IMR-90 (cell line): ENCODE measurements around the gene DNAI2. TPM values are rescaled to one million over a fixed set of nuclear protein-coding genes. Genes with fewer than 3 reads are reported as not detected.

Source experiments
- ATAC-seq: fragments of 200-7000 bp; cut with Tn5 transposase; 2 replicates; pipeline ENCODE4 v1.9.1; 2020; ENCODE audit warnings: low read depth, mild to moderate bottlenecking, moderate library complexity
- BruUV-seq: library from RNA; stranded (reverse); fragments of 400-500 nt; replicated peaks from 2 replicates; lab custom pipeline; 2021; lab: Mats Ljungman, UMichigan
- CTCF ChIA-PET: fragments of 300-600 bp; formaldehyde crosslinking; extraction: SDS; loops from one replicate; lab custom pipeline; 2021; ENCODE audit warnings: antibody characterized with exemption; lab: Yijun Ruan, JAX
- POLR2A ChIA-PET: fragments of 300-600 bp; sonication (Branson Sonifier 250); formaldehyde crosslinking; loops from one replicate; lab custom pipeline; 2022; ENCODE audit warnings: antibody characterized with exemption; ENCODE audit not compliant: unreplicated experiment; lab: Charles Lee
- DNase-seq: peaks from one replicate; pipeline ENCODE4 v3.0.0; 2013
- H2AFZ ChIP-seq: replicated peaks from 2 replicates; pipeline ENCODE3; 2013; ENCODE audit warnings: low read length, mild to moderate bottlenecking; ENCODE audit not compliant: poor library complexity
- H2AK5ac ChIP-seq: 2 replicates; pipeline ENCODE4 v1.6.1; 2013; ENCODE audit warnings: low read depth, low read length, inconsistent platforms
- H2AK9ac ChIP-seq: replicated peaks from 2 replicates; pipeline ENCODE3; 2013; ENCODE audit warnings: mild to moderate bottlenecking, low read depth, low read length, moderate library complexity; ENCODE audit not compliant: poor library complexity
- H2BK120ac ChIP-seq: 2 replicates; pipeline ENCODE4 v1.6.1; 2013; ENCODE audit warnings: low read depth, low read length, inconsistent platforms
- H2BK15ac ChIP-seq: 3 replicates; pipeline ENCODE4 v1.6.1; 2013; ENCODE audit warnings: low read depth, low read length, inconsistent platforms
- H2BK20ac ChIP-seq: 2 replicates; pipeline ENCODE4 v1.6.1; 2013; ENCODE audit warnings: low read depth, mild to moderate bottlenecking, inconsistent platforms, low read length, moderate library complexity
- H2BK5ac ChIP-seq: 2 replicates; pipeline ENCODE4 v1.6.1; 2013; ENCODE audit warnings: mild to moderate bottlenecking, low read depth, low read length, inconsistent platforms; ENCODE audit not compliant: poor library complexity, severe bottlenecking
- H3K14ac ChIP-seq: replicated peaks from 2 replicates; pipeline ENCODE4 v1.6.1; 2013; ENCODE audit warnings: low read depth, low read length, inconsistent platforms
- H3K18ac ChIP-seq: 2 replicates; pipeline ENCODE4 v1.6.1; 2013; ENCODE audit warnings: low read depth, low read length, control low read depth
- H3K23ac ChIP-seq: 2 replicates; pipeline ENCODE4 v1.6.1; 2013; ENCODE audit warnings: low read depth, low read length, inconsistent platforms
- H3K27ac ChIP-seq: 2 replicates; pipeline ENCODE4 v1.5.1; 2013; ENCODE audit warnings: mild to moderate bottlenecking, control low read depth, low read length; ENCODE audit not compliant: insufficient read depth
- H3K27me3 ChIP-seq: 2 replicates; pipeline ENCODE4 v1.6.1; 2013; ENCODE audit warnings: low read length; ENCODE audit not compliant: control insufficient read depth, insufficient read depth
- H3K36me3 ChIP-seq: 2 replicates; pipeline ENCODE4 v1.6.1; 2013; ENCODE audit warnings: low read length, mixed read lengths; ENCODE audit not compliant: control insufficient read depth, insufficient read depth
- H3K4ac ChIP-seq: 2 replicates; pipeline ENCODE4 v1.6.1; 2013; ENCODE audit warnings: low read depth, low read length, inconsistent platforms
- H3K4me1 ChIP-seq: 2 replicates; pipeline ENCODE4 v1.6.1; 2013; ENCODE audit warnings: low read length, mixed read lengths; ENCODE audit not compliant: control insufficient read depth, insufficient read depth
- H3K4me2 ChIP-seq: 2 replicates; pipeline ENCODE4 v1.6.1; 2013; ENCODE audit warnings: low read depth, mild to moderate bottlenecking, control low read depth, low read length, moderate library complexity
- H3K4me3 ChIP-seq: 2 replicates; pipeline ENCODE4 v1.5.1; 2013; ENCODE audit warnings: low read depth, mild to moderate bottlenecking, control low read depth, low read length, moderate library complexity; ENCODE audit not compliant: insufficient read depth
- H3K56ac ChIP-seq: 2 replicates; pipeline ENCODE4 v1.6.1; 2013; ENCODE audit warnings: low read length, inconsistent platforms; ENCODE audit not compliant: insufficient read depth; ENCODE audit errors: extremely low read depth
- H3K79me1 ChIP-seq, 2 experiments: 2 replicates each; pipeline ENCODE4 v1.6.1; 2013; ENCODE audit warnings: low read length in 2 of 2, inconsistent platforms in 1 of 2, low read depth in 1 of 2
- H3K9ac ChIP-seq: 2 replicates; pipeline ENCODE4 v1.6.1; 2013; ENCODE audit warnings: low read depth, low read length, control low read depth
- H3K9me1 ChIP-seq: 2 replicates; pipeline ENCODE4 v1.6.1; 2013; ENCODE audit warnings: low read length, inconsistent platforms; ENCODE audit not compliant: insufficient read depth
- H3K9me3 ChIP-seq: 2 replicates; pipeline ENCODE4 v1.6.1; 2013; ENCODE audit warnings: low read length; ENCODE audit not compliant: control insufficient read depth, insufficient read depth
- H4K20me1 ChIP-seq: 2 replicates; pipeline ENCODE4 v1.6.1; 2013; ENCODE audit warnings: low read length, inconsistent platforms; ENCODE audit not compliant: insufficient read depth
- H4K5ac ChIP-seq: 2 replicates; pipeline ENCODE4 v1.6.1; 2013; ENCODE audit warnings: mild to moderate bottlenecking, low read depth, low read length, control low read depth
- H4K8ac ChIP-seq, 2 experiments: 2 replicates each; pipeline ENCODE4 v1.6.1; 2013; ENCODE audit warnings: low read depth in 2 of 2, low read length in 2 of 2, control low read depth in 1 of 2, inconsistent platforms in 1 of 2
- H4K91ac ChIP-seq: 2 replicates; pipeline ENCODE4 v1.6.1; 2013; ENCODE audit warnings: low read depth, low read length, inconsistent platforms; ENCODE audit not compliant: insufficient read depth
- BHLHE40 ChIP-seq: fragments of 150-350 bp; IDR thresholded peaks from 2 replicates; pipeline ENCODE4 v1.6.1; 2016; ENCODE audit warnings: mild to moderate bottlenecking, low read depth, low read length
- CHD1 ChIP-seq: IDR thresholded peaks from 2 replicates; pipeline ENCODE4 v1.6.1; 2012; ENCODE audit warnings: low read depth, low read length, improper control_type of control experiment
- FOS ChIP-seq: fragments of 150-350 bp; IDR thresholded peaks from 2 replicates; pipeline ENCODE4 v1.6.1; 2016; ENCODE audit warnings: low read depth, low read length
- MAFK ChIP-seq: IDR thresholded peaks from 2 replicates; pipeline ENCODE4 v1.6.1; 2012; ENCODE audit warnings: low read depth, low read length, improper control_type of control experiment
- MAZ ChIP-seq: IDR thresholded peaks from 2 replicates; pipeline ENCODE4 v1.6.1; 2012; ENCODE audit warnings: low read depth, mild to moderate bottlenecking, low read length, improper control_type of control experiment, moderate library complexity, borderline replicate concordance
- NFE2L2 ChIP-seq: fragments of 150-350 bp; IDR thresholded peaks from 2 replicates; pipeline ENCODE4 v1.6.1; 2016; ENCODE audit warnings: low read depth, mild to moderate bottlenecking, low read length
- POLR2A ChIP-seq: IDR thresholded peaks from 2 replicates; pipeline ENCODE4 v1.6.1; 2012; ENCODE audit warnings: mild to moderate bottlenecking, low read depth, low read length
- RAD21 ChIP-seq: IDR thresholded peaks from 2 replicates; pipeline ENCODE4 v1.6.1; 2012; ENCODE audit warnings: low read length, improper control_type of control experiment
- RCOR1 ChIP-seq: IDR thresholded peaks from 2 replicates; pipeline ENCODE4 v1.6.1; 2012; ENCODE audit warnings: mild to moderate bottlenecking, low read length, improper control_type of control experiment; ENCODE audit not compliant: insufficient replicate concordance
- RFX5 ChIP-seq: IDR thresholded peaks from 2 replicates; pipeline ENCODE4 v1.8.0; 2012; ENCODE audit warnings: low read depth, mild to moderate bottlenecking, low read length, moderate library complexity
- SMC3 ChIP-seq: fragments of 150-350 bp; IDR thresholded peaks from 2 replicates; pipeline ENCODE4 v1.6.1; 2016; ENCODE audit warnings: low read depth, mild to moderate bottlenecking, antibody characterized with exemption, low read length, moderate library complexity
- WGBS, 2 experiments: methylation state at CpG; one replicate each; pipeline versions ENCODE4 v1.1.5 to v1.1.7; 2013; ENCODE audit warnings: missing lambda C conversion rate in 2 of 2; ENCODE audit not compliant: insufficient read length in 1 of 2; ENCODE audit errors: extremely low coverage in 2 of 2; 5-methylcytosine and 5-hydroxymethylcytosine counted together
- dilution Hi-C: fragments of 300-500 bp; cut with HindIII; formaldehyde crosslinking; loops from one replicate; pipeline ENCODE4 v1.14.3; 2018; ENCODE audit warnings: low sequenced_read_pairs; ENCODE audit not compliant: unreplicated experiment
- in situ Hi-C: fragments of 300-500 bp; cut with MboI; formaldehyde crosslinking; loops from 3 replicates; pipeline ENCODE4 v1.14.3; 2019; ENCODE audit warnings: low sequenced_read_pairs, inconsistent platforms, mixed read lengths
- intact Hi-C: fragments of 100-400 bp; cut with micrococcal nuclease; formaldehyde crosslinking; loops from 2 replicates; pipeline ENCODE4 v1.10.0; 2022
- polyA plus RNA-seq, 3 experiments: library from polyadenylated mRNA; depleted of rRNA; stranded (reverse); fragments of >200 nt; gene quantifications; 2 replicates each; pipeline ENCODE4 v1.2.3, GENCODE V29; 2012; ENCODE audit warnings: low replicate concordance in 1 of 3
- total RNA-seq: library from RNA; depleted of rRNA; stranded (reverse); fragments of >200 nt; gene quantifications from 2 replicates; pipeline ENCODE4 v1.2.3, GENCODE V29; 2012
- TF ChIP-seq, protein P1 (sequence below): conservative IDR thresholded peaks from 2 replicates; pipeline ENCODE4 v1.5.1; 2012; ENCODE audit warnings: mild to moderate bottlenecking, low read depth, low read length, improper control_type of control experiment
- TF ChIP-seq, protein P2 (sequence below): fragments of 150-350 bp; IDR thresholded peaks from 2 replicates; pipeline ENCODE4 v1.6.1; 2017; ENCODE audit warnings: mild to moderate bottlenecking, antibody characterized with exemption, low read length, low read depth
- TF ChIP-seq, protein P3 (sequence below): fragments of 150-350 bp; IDR thresholded peaks from 2 replicates; pipeline ENCODE4 v1.6.1; 2016; ENCODE audit warnings: low read depth, mild to moderate bottlenecking, low read length, moderate library complexity, borderline replicate concordance

The DNAI2 gene
- total and polyA plus RNA-seq, 2 of the 4 experiments (the other 2 are of a cell fraction): not detected

DNA sequence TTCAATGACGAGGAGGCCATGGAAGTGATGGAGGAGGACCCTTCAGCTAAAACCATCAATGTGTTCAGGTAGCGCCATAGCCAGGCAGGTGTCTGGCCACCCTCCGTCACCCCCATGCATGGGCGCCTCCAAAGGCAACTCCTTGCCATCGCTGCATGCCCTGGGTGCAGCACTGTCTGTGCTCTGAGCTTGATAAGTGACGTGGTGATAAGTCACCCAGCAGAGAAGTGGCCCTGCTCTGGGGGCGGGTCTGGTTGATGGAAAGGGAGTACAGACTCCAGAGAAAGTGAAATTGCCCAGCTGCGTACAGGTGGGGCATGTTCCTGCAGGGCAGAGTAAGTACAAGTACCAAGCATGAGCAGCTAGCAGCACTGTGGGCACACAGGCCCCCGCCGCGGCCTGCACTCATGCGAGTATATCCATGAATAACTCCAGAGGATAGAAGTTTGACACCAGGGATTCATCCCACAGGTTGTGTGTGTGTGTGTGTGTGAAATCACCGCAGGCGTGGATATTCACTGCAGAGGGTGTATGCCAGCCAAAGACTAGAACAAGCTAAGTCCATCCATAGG lies 13.1 kb downstream of the DNAI2 start:
- Histone ChIP-seq H3K36me3 (no peaks in the 10 kb centered on the region), H3K18ac (no peak overlapping the region), H3K9me1 (no peaks in the 10 kb centered on the region), H2AK5ac (no peak overlapping the region), H3K79me1 (no peaks in the 10 kb centered on the region), H4K91ac (no peak overlapping the region), H3K56ac (no peak overlapping the region), H3K4ac (no peak overlapping the region), H2BK15ac (no peak overlapping the region), H3K14ac (no peak overlapping the region), H3K27me3 (no peaks in the 10 kb centered on the region), H2BK5ac (no peak overlapping the region), H2AK9ac (no peak overlapping the region), H4K5ac (no peak overlapping the region), H3K9me3 (no peaks in the 10 kb centered on the region), H3K4me3 (no peak overlapping the region), H3K4me2 (no peak overlapping the region), H2AFZ (no peak overlapping the region), H4K8ac (no peak overlapping the region), H3K9ac (no peak overlapping the region), H3K23ac (no peak overlapping the region), H4K20me1 (no peaks in the 10 kb centered on the region), H2BK120ac (no peak overlapping the region), H3K27ac (no peak overlapping the region), H2BK20ac (no peak overlapping the region), H3K4me1 (no peaks in the 10 kb centered on the region)
- POLR2A ChIA-PET: no interaction called here
- no TSS peak for BruUV-seq
- dilution Hi-C loops: no loop called here
- WGBS, 2 experiments: 53% methylated on average over 2 of the region's 14 CpGs; no CpG with 5 or more reads in 1 of the 2 experiments
- in situ Hi-C loops: no loop called here
- ATAC-seq: no peak
- TF ChIP-seq FOS (no peak), BHLHE40 (no peak), NFE2L2 (no peak), CHD1 (no peak), MAZ (no peak), POLR2A (no peak), SMC3 (no peak), RFX5 (no peak), RAD21 (no peak), MAFK (no peak), RCOR1 (no peak)
- TF ChIP-seq, protein P1, sequence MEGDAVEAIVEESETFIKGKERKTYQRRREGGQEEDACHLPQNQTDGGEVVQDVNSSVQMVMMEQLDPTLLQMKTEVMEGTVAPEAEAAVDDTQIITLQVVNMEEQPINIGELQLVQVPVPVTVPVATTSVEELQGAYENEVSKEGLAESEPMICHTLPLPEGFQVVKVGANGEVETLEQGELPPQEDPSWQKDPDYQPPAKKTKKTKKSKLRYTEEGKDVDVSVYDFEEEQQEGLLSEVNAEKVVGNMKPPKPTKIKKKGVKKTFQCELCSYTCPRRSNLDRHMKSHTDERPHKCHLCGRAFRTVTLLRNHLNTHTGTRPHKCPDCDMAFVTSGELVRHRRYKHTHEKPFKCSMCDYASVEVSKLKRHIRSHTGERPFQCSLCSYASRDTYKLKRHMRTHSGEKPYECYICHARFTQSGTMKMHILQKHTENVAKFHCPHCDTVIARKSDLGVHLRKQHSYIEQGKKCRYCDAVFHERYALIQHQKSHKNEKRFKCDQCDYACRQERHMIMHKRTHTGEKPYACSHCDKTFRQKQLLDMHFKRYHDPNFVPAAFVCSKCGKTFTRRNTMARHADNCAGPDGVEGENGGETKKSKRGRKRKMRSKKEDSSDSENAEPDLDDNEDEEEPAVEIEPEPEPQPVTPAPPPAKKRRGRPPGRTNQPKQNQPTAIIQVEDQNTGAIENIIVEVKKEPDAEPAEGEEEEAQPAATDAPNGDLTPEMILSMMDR: no peak
- TF ChIP-seq, protein P2, sequence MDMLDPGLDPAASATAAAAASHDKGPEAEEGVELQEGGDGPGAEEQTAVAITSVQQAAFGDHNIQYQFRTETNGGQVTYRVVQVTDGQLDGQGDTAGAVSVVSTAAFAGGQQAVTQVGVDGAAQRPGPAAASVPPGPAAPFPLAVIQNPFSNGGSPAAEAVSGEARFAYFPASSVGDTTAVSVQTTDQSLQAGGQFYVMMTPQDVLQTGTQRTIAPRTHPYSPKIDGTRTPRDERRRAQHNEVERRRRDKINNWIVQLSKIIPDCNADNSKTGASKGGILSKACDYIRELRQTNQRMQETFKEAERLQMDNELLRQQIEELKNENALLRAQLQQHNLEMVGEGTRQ: no peak
- TF ChIP-seq, protein P3, sequence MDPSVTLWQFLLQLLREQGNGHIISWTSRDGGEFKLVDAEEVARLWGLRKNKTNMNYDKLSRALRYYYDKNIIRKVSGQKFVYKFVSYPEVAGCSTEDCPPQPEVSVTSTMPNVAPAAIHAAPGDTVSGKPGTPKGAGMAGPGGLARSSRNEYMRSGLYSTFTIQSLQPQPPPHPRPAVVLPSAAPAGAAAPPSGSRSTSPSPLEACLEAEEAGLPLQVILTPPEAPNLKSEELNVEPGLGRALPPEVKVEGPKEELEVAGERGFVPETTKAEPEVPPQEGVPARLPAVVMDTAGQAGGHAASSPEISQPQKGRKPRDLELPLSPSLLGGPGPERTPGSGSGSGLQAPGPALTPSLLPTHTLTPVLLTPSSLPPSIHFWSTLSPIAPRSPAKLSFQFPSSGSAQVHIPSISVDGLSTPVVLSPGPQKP: no peak
- CTCF ChIA-PET: no interaction called here
- intact Hi-C loops: no loop called here
- no peak for DNase-seq
